Measurements from ENCODE around the gene ARL5C.

Gene ARL5C

DNA sequence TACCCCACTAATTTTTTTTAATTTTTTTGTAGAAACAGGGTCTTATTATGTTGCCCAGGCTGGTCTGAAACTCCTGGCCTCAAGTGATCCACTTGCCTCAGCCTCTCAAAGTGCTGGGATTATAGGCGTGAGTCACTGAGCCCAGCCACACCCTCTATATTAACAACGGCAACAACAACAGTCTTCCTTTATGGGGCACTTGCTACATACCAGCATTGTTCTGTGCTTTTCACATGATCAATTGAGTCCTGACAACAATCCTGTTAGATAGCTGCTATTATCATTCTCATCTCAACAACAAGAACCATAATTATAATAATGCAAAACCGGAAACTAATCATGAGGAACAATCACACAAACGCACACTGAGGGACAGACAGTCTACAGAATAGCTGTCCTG, 12.6 kb upstream of the ARL5C start:
- Histone ChIP-seq H3K27ac (ENCODE audit: extremely low read depth, low read depth, low read length) (no peak overlapping the region), H3K4me1 (ENCODE audit: control insufficient read depth, insufficient read depth, low read length) (0 out of 2 replicates have a peak, but pooled peaks cover 7% of the 10 kb centered on the region), H3K36me3 (ENCODE audit: control insufficient read depth in 2 of 2, insufficient read depth in 1 of 2, low read length in 2 of 2) (peaks cover 35 to 55% of the 10 kb centered on the region in 2 experiments), H3K9me3 (ENCODE audit: control insufficient read depth, insufficient read depth, low read depth, low read length) (no peaks in the 10 kb centered on the region), H3K4me3 (ENCODE audit: low read depth, low read length) (no peak overlapping the region)
- ChIA-PET POLR2A (interaction anchor here (0.6 kb wide), 2 partner anchors 20 to 66 kb away, joined by 3 to 5 read pairs; no protein-coding TSS in a partner anchor), CTCF (interaction anchor here (0.5 to 6.8 kb wide), 7 partner anchors 8 to 195 kb away, joined by 3 to 183 read pairs (median 6); partner anchors contain the start of gene ARL5C)
- TF ChIP-seq YY1 (tag by site-specific recombination; IDR thresholded peaks at IDR 0.05) (no peak), GLI4 (tag by site-specific recombination; IDR thresholded peaks at IDR 0.05) (no peak), ZNF184 (tag by site-specific recombination; IDR thresholded peaks at IDR 0.05) (0 out of 2 replicates have a peak, but pooled peaks have one; percentile 47), KLF1 (tag by site-specific recombination; IDR thresholded peaks at IDR 0.05) (peak; percentile 97), GLIS1 (tag by site-specific recombination; IDR thresholded peaks at IDR 0.05) (no peak), ZNF76 (tag by site-specific recombination; IDR thresholded peaks at IDR 0.05; ENCODE audit: borderline replicate concordance, low read depth) (no peak), ZNF132 (tag by site-specific recombination; IDR thresholded peaks at IDR 0.05; ENCODE audit: borderline replicate concordance) (no peak), KLF10 (tag by site-specific recombination; IDR thresholded peaks at IDR 0.05) (peak; percentile 78), ZNF335 (tag by site-specific recombination; conservative IDR thresholded peaks at IDR 0.05) (peak; percentile 76), ZSCAN16 (tag by site-specific recombination; IDR thresholded peaks at IDR 0.05) (no peak), HOXA7 (CRISPR knock-in tag; IDR thresholded peaks at IDR 0.05; ENCODE audit: borderline replicate concordance) (no peak), KLF9 (tag by site-specific recombination; IDR thresholded peaks at IDR 0.05; ENCODE audit: low read depth) (peak; percentile 82)
- TF ChIP-seq, protein P1, sequence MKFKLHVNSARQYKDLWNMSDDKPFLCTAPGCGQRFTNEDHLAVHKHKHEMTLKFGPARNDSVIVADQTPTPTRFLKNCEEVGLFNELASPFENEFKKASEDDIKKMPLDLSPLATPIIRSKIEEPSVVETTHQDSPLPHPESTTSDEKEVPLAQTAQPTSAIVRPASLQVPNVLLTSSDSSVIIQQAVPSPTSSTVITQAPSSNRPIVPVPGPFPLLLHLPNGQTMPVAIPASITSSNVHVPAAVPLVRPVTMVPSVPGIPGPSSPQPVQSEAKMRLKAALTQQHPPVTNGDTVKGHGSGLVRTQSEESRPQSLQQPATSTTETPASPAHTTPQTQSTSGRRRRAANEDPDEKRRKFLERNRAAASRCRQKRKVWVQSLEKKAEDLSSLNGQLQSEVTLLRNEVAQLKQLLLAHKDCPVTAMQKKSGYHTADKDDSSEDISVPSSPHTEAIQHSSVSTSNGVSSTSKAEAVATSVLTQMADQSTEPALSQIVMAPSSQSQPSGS (tag by site-specific recombination; IDR thresholded peaks at IDR 0.05; ENCODE audit: low read depth) = no peak
- TF ChIP-seq, protein P2, sequence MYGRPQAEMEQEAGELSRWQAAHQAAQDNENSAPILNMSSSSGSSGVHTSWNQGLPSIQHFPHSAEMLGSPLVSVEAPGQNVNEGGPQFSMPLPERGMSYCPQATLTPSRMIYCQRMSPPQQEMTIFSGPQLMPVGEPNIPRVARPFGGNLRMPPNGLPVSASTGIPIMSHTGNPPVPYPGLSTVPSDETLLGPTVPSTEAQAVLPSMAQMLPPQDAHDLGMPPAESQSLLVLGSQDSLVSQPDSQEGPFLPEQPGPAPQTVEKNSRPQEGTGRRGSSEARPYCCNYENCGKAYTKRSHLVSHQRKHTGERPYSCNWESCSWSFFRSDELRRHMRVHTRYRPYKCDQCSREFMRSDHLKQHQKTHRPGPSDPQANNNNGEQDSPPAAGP (tag by site-specific recombination; IDR thresholded peaks at IDR 0.05) = peak; percentile 63; the same call in 1 of the 2 replicates
- TF ChIP-seq, protein P3, sequence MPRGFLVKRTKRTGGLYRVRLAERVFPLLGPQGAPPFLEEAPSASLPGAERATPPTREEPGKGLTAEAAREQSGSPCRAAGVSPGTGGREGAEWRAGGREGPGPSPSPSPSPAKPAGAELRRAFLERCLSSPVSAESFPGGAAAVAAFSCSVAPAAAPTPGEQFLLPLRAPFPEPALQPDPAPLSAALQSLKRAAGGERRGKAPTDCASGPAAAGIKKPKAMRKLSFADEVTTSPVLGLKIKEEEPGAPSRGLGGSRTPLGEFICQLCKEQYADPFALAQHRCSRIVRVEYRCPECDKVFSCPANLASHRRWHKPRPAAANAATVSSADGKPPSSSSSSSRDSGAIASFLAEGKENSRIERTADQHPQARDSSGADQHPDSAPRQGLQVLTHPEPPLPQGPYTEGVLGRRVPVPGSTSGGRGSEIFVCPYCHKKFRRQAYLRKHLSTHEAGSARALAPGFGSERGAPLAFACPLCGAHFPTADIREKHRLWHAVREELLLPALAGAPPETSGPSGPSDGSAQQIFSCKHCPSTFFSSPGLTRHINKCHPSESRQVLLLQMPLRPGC (tag by site-specific recombination; IDR thresholded peaks at IDR 0.05) = 0 out of 2 replicates have a peak, but pooled peaks have one; percentile 54

DNA sequence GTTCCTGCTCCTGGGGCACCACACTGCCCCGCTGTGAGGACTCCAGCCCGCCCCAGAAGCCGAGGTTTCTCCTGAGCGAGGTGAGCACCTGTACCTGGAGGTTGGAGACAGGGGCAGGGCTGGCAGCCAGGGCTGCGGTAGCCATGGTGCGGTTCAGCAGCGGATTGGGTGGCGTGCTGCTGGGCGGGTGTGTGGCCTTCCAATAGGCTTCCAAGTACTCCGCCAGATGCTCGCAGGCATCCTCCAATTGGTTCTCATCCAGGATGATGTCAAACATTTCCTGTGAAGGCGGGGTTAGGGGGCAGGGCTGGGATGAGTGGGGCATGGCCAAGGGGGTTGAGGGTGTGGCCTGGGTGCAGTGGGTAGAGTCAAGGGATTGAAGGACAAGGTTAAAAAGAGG, 11.3 kb upstream of the ARL5C start:
- POLR2A ChIA-PET = no interaction called here
- TF ChIP-seq, protein P4, sequence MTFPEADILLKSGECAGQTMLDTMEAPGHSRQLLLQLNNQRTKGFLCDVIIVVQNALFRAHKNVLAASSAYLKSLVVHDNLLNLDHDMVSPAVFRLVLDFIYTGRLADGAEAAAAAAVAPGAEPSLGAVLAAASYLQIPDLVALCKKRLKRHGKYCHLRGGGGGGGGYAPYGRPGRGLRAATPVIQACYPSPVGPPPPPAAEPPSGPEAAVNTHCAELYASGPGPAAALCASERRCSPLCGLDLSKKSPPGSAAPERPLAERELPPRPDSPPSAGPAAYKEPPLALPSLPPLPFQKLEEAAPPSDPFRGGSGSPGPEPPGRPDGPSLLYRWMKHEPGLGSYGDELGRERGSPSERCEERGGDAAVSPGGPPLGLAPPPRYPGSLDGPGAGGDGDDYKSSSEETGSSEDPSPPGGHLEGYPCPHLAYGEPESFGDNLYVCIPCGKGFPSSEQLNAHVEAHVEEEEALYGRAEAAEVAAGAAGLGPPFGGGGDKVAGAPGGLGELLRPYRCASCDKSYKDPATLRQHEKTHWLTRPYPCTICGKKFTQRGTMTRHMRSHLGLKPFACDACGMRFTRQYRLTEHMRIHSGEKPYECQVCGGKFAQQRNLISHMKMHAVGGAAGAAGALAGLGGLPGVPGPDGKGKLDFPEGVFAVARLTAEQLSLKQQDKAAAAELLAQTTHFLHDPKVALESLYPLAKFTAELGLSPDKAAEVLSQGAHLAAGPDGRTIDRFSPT (tag by site-specific recombination; IDR thresholded peaks at IDR 0.05) = no peak
- TF ChIP-seq KLF1 (tag by site-specific recombination; IDR thresholded peaks at IDR 0.05) = peak; percentile 79
- TF ChIP-seq SP2 (tag by site-specific recombination; IDR thresholded peaks at IDR 0.05) = peak; percentile 59
- CTCF ChIA-PET = interaction anchor here (0.6 to 6.8 kb wide), 4 partner anchors 13 to 227 kb away, joined by 3 to 183 read pairs (median 45); partner anchors contain the start of gene ARL5C
- Histone ChIP-seq H3K4me1 (ENCODE audit: control insufficient read depth, insufficient read depth, low read length) (0 out of 2 replicates have a peak, but pooled peaks cover 7% of the 10 kb centered on the region), H3K36me3 (ENCODE audit: control insufficient read depth in 2 of 2, insufficient read depth in 1 of 2, low read length in 2 of 2) (peaks cover 30 to 45% of the 10 kb centered on the region in 2 experiments), H3K27ac (ENCODE audit: extremely low read depth, low read depth, low read length) (no peak overlapping the region), H3K4me3 (ENCODE audit: low read depth, low read length) (no peak overlapping the region), H3K9me3 (ENCODE audit: control insufficient read depth, insufficient read depth, low read depth, low read length) (no peaks in the 10 kb centered on the region)
